Duodenal mucosa (tissue), 2 donors: ENCODE results near the gene SMPD3.

Experiments used
- H3K27ac ChIP-seq: one replicate; pipeline ENCODE4 v1.7.0; 2013; ENCODE audit warnings: low read depth, low read length
- H3K27me3 ChIP-seq, 2 donors: one replicate each; pipeline ENCODE4 v1.7.0; 2013; ENCODE audit warnings: low read length in 2 of 2, control low read depth in 1 of 2; ENCODE audit not compliant: insufficient read depth in 2 of 2, control insufficient read depth in 1 of 2
- H3K36me3 ChIP-seq, 2 donors: one replicate each; pipeline ENCODE4 v1.7.0; 2013; ENCODE audit warnings: low read length in 2 of 2, control low read depth in 1 of 2; ENCODE audit not compliant: insufficient read depth in 2 of 2, control insufficient read depth in 1 of 2
- H3K4me1 ChIP-seq, 2 donors: one replicate each; pipeline ENCODE4 v1.7.0; 2013; ENCODE audit warnings: low read length in 2 of 2, control low read depth in 1 of 2; ENCODE audit not compliant: insufficient read depth in 2 of 2, control insufficient read depth in 1 of 2
- H3K4me3 ChIP-seq, 2 donors: one replicate each; pipeline ENCODE4 v1.7.0; 2013; ENCODE audit warnings: low read length in 2 of 2, low read depth in 1 of 2
- H3K9ac ChIP-seq, 2 donors: one replicate each; pipeline ENCODE4 v1.7.0; 2013; ENCODE audit warnings: low read length in 2 of 2, low read depth in 1 of 2
- H3K9me3 ChIP-seq, 2 donors: one replicate each; pipeline ENCODE4 v1.7.0; 2013; ENCODE audit warnings: low read length in 2 of 2, control low read depth in 1 of 2; ENCODE audit not compliant: control insufficient read depth in 1 of 2

The SMPD3 gene

GRCh38 chr16:68367030-68367429, 81.3 kb downstream of the SMPD3 start:
- no peaks in the 10 kb centered on the region for H3K27me3 ChIP-seq
- no peaks in the 10 kb centered on the region for H3K9me3 ChIP-seq
- no peak overlapping the region for H3K27ac ChIP-seq

DNA sequence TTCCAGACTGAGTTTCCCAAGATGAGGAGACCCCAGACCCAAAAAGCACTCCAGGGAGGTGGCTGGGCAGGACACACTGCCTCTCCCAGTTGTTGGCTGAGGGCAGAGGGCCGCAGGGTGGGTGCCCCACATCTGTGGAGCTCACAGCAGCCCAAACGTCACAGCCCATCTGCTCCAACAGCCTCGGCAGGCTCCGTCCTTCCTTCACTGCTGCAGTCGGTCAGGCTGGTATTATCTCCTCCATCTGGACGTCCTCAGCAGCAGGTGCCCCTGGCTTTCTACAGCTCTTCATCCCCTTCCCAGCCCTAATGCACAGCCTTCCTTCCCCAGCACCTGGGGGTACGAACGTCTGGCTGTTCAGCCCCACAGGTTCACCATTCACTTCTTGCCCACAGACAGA, 82.2 kb downstream of the SMPD3 start:
- H3K27ac ChIP-seq: no peak overlapping the region
- no peak overlapping the region for H3K4me3 ChIP-seq
- no peaks in the 10 kb centered on the region for H3K9me3 ChIP-seq
- H3K36me3 ChIP-seq: peaks cover 12 to 58% of the 10 kb centered on the region in 2 donors
- no peaks in the 10 kb centered on the region for H3K27me3 ChIP-seq
- H3K9ac ChIP-seq: no peak overlapping the region
- H3K4me1 ChIP-seq: peaks cover 31 to 44% of the 10 kb centered on the region in 2 donors

More at GRCh38 chr16:68367030-68367429, 81.3 kb downstream of the SMPD3 start:
- Histone ChIP-seq H3K9ac (no peak overlapping the region), H3K4me1 (peaks cover 31 to 44% of the 10 kb centered on the region in 2 donors), H3K36me3 (peaks cover 10 to 63% of the 10 kb centered on the region in 2 donors), H3K4me3 (no peak overlapping the region)

- H3K9me3 ChIP-seq: no peaks in the 10 kb centered on the region
- peaks cover 14 to 58% of the 10 kb centered on the region in 2 donors for H3K36me3 ChIP-seq
Observed at GRCh38 chr16:68365167-68365817, 83.0 kb downstream of the SMPD3 start.

DNA sequence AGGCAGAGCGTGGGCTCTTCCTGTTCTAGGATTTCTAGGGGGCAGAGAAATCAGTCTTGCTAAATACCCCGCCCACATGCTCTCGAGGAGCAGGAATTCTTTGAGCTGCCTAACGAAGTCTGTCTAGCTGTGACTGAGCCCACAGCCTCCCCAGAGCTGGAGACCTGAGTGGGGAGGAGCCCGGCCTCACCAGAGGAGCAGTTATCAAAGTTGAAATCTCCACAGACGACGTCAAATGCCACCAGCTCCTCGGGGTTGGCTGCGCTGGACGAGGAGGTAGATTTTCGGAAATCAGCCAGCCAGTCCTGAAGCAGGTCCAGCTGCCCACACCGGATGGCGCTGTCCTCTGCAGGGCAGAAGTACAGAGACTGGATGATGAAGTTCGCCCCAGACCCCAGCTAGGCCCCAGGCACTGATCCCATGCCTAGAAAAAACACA, 83.7 kb downstream of the SMPD3 start:
- Histone ChIP-seq H3K9ac (no peak overlapping the region), H3K4me1 (peaks cover 29 to 39% of the 10 kb centered on the region in 2 donors), H3K9me3 (no peaks in the 10 kb centered on the region), H3K4me3 (no peak overlapping the region), H3K27me3 (no peaks in the 10 kb centered on the region), H3K27ac (no peak overlapping the region), H3K36me3 (peaks cover 14 to 59% of the 10 kb centered on the region in 2 donors)

More at GRCh38 chr16:68365167-68365817, 83.0 kb downstream of the SMPD3 start:
- Histone ChIP-seq H3K4me1 (peaks cover 32 to 42% of the 10 kb centered on the region in 2 donors), H3K9ac (no peak overlapping the region), H3K4me3 (no peak overlapping the region), H3K27ac (no peak overlapping the region), H3K27me3 (no peaks in the 10 kb centered on the region)

- no peak overlapping the region for H3K4me3 ChIP-seq
- no peak overlapping the region for H3K9ac ChIP-seq
- peaks cover 29 to 39% of the 10 kb centered on the region in 2 donors for H3K4me1 ChIP-seq
- H3K27ac ChIP-seq: no peak overlapping the region
- peaks cover 14 to 61% of the 10 kb centered on the region in 2 donors for H3K36me3 ChIP-seq
- no peaks in the 10 kb centered on the region for H3K27me3 ChIP-seq
- no peaks in the 10 kb centered on the region for H3K9me3 ChIP-seq
Observed at GRCh38 chr16:68363658-68364521, 84.4 kb downstream of the SMPD3 start.

- H3K36me3 ChIP-seq: peaks cover 14 to 57% of the 10 kb centered on the region in 2 donors
- peaks cover 29 to 34% of the 10 kb centered on the region in 2 donors for H3K4me1 ChIP-seq
- no peak overlapping the region for H3K4me3 ChIP-seq
- H3K9me3 ChIP-seq: no peaks in the 10 kb centered on the region
- no peaks in the 10 kb centered on the region for H3K27me3 ChIP-seq
- no peak overlapping the region for H3K27ac ChIP-seq
- no peak overlapping the region for H3K9ac ChIP-seq
Observed at GRCh38 chr16:68362947-68363657, 85.2 kb downstream of the SMPD3 start.

- no peak overlapping the region for H3K27ac ChIP-seq
- H3K4me1 ChIP-seq: peaks cover 29 to 38% of the 10 kb centered on the region in 2 donors
- H3K9ac ChIP-seq: no peak overlapping the region
- no peak overlapping the region for H3K4me3 ChIP-seq
- no peaks in the 10 kb centered on the region for H3K9me3 ChIP-seq
- H3K27me3 ChIP-seq: no peaks in the 10 kb centered on the region
- peaks cover 19 to 58% of the 10 kb centered on the region in 2 donors for H3K36me3 ChIP-seq
Observed at GRCh38 chr16:68362262-68362913, 85.9 kb downstream of the SMPD3 start.

DNA sequence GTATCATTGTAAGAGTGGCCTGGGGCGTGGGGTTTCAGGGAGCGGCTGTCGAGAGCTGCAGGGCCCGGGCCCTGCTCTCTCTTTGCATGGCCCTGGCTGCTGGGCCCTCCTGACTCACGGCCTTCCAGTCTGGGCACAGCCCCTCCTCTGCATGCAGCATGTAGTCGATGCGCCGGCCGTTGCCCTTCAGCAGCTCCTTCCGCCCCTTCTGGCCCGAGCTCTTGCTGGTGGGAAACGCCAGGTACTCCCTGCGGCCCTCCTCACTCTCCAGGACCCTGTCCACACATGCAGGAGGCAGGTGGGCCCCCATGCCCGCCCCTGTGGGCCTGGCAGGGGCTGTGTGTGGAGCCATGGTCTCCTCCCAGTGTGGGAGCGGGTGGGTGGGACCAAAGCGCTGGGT, 86.8 kb downstream of the SMPD3 start:
- H3K9ac ChIP-seq: no peak overlapping the region
- H3K36me3 ChIP-seq: peaks cover 24 to 66% of the 10 kb centered on the region in 2 donors
- no peak overlapping the region for H3K27ac ChIP-seq
- no peaks in the 10 kb centered on the region for H3K27me3 ChIP-seq
- H3K4me3 ChIP-seq: no peak overlapping the region
- no peaks in the 10 kb centered on the region for H3K9me3 ChIP-seq
- peaks cover 29 to 47% of the 10 kb centered on the region in 2 donors for H3K4me1 ChIP-seq

- no peak overlapping the region for H3K27ac ChIP-seq
- peaks cover 29 to 48% of the 10 kb centered on the region in 2 donors for H3K4me1 ChIP-seq
- no peak overlapping the region for H3K9ac ChIP-seq
- H3K9me3 ChIP-seq: no peaks in the 10 kb centered on the region
- H3K4me3 ChIP-seq: no peak overlapping the region
- H3K27me3 ChIP-seq: no peaks in the 10 kb centered on the region
- peaks cover 19 to 63% of the 10 kb centered on the region in 2 donors for H3K36me3 ChIP-seq
Observed at GRCh38 chr16:68360956-68361355, 87.4 kb downstream of the SMPD3 start.
